Fibroblast of skin of scalp (primary cell): ENCODE data around the gene BTBD9.
"Not testable (repeated sequence)": the region's sequence is repeated elsewhere in the genome, so short reads cannot be mapped to it uniquely, and the experiment has no call there.

Source experiments
- DNase-seq: peaks from one replicate; pipeline ENCODE4 v3.0.0-alpha.2; 2013

The BTBD9 gene

DNA sequence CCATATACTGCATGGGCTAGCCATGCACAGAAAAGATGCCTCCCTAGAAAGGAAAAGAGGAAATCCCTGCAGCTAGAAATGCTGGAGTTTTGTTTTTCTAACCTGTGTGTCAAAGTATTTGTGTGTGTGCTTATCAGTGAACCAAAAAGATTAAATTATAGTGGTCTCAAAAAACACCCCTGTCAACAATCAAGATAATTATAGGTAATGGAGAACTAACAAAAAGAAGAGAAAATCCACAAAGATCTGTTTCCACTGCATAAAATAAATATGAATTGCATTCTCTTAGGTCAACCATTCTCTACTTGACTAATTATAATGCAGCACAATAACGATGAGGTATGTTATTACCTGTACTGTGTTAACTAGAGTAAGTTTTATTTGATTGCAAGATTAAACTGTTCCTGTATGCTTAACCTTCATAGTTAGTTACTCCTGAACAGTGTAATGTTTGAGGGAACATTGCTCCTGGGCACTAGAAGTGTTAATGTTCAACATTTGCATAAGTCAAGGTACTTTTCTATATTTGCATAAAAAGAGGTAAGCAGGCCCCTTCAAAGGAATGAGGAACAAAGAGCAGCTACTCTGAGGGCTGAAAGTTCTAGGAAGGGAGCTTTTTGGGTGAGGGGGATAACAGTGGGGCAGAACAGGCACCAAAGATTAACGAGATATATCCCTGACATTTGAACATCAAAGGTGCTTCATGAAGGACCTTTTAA is 212.1 kb downstream of the BTBD9 start:
- DNase-seq: no peak

GRCh38 chr6:38425788-38426488 is 213.8 kb downstream of the BTBD9 start:
- DNase-seq: not testable (repeated sequence)

DNA sequence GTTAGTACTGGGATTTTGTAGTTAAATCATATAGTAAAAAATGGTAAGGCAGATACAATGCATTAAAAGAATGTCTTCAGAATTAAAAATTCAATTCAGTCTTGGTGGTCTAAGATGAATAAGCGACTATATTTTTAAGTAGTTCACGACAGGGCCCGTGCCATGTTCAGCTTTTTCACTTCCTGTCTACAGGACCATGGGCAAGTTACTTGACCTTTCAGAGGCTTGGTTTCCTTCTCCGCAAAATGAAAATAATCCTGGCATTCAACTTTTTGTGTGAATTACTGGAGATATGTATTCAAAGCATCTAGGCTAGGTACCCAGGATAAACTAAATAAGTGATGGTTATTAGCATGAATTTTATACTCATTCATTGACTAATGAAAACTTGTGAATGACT is 216.0 kb downstream of the BTBD9 start:
- no peak for DNase-seq

GRCh38 chr6:38420207-38420606 is 219.5 kb downstream of the BTBD9 start:
- no peak for DNase-seq

GRCh38 chr6:38417521-38417920 is 222.2 kb downstream of the BTBD9 start:
- no peak for DNase-seq

GRCh38 chr6:38415231-38416005 is 224.3 kb downstream of the BTBD9 start:
- peak; percentile 22 for DNase-seq

DNA sequence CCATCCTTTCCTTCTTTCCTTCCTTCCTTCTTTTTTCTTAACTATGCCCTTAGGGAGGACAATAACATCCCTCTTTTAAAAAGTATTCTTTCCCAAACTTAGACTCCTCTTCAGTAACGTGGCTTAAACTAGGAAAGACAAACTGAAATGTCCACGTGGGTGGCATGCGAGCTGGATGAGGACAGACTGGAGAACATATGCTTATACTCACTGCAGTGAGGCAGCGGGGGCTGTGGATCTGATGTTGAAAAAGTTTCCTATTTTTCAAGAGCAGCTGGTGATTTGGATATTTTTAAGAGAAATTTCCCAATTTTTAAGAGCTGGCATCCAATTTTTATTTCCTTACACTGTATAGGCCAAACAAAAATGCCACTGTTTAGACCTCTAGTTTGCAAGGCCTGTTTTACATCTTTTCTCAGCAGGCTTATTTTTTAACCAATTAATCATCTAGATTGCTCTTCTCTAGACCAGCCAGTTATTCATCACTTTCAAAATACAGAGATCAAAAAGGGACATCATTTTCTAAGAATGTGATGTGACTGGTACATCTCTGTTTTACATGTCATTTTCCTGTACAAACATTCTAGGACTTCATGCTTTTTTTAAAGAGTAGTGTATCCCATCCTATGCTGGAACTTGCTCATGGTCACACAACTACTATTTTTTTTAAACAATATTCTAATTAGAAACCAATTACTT is 226.5 kb downstream of the BTBD9 start:
- DNase-seq: peak; percentile 45

DNA sequence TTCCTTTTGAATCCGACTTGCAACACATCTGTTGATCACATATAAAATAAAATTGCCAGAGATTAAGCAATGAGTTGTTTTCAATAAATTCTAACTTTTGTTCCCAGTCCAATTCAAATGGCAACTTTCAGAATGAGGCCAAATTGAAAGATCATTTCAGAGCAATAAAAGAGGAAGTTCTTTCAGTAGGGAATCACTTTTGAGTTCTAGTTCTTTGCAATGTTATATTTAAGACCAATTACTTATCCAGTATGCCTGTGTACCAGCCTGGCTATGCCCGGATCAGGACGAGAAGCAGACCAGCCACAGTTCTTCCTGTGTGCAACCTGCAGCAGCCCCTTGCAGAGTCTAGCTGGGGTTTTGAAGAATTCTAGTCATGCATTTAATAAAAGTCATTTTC is 232.5 kb downstream of the BTBD9 start:
- DNase-seq: no peak

DNA sequence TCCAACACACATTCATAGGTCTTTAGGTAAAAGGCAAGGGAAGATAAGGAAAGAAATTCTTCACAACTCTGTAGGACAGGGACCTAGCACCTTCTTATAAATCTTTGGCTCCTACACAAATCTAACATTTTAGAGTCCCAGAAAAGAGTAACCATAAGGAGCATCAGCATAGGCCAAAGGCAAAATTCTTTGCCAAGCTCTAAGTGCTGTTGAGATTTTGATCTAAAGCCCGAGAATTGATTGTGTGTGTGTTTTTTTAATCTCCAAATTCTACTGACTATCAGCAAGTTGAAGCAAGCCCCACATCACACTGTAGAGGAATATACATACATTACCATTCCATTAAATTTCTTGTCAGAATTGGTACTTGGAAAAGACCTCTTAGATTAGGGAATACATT is 233.6 kb downstream of the BTBD9 start:
- DNase-seq: no peak

DNA sequence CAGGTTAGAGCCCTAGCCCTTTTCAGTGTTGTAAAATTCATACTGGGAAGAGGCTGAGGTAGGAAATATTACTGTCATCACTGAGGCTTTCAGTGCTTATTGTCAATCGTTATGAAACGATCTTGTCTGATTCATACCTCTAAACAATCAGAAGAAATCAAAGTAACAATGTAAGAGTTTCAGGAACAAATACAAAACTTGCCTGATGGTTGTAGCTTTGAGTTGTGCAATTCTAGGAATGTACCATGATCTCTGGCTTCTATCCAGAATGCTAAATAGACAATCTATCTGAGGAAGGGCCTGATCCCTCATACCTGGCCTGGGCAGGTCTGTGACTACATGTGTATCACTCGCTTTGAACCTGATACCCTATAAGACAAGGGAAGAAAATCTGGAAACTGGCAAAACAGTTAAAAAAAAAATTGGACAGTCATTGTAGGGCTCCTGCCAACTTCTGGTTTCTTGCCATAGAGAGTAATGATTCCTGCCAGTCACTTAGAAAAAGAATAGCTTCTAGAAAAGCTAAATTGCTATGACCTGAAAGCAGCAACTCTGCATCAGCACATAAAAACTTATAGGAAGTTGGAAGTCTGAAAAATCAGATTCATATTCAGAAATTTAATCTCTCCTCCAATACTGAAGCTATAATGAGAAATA is 234.7 kb downstream of the BTBD9 start:
- no peak for DNase-seq

GRCh38 chr6:38404355-38404754 is 235.4 kb downstream of the BTBD9 start:
- DNase-seq: no peak

DNA sequence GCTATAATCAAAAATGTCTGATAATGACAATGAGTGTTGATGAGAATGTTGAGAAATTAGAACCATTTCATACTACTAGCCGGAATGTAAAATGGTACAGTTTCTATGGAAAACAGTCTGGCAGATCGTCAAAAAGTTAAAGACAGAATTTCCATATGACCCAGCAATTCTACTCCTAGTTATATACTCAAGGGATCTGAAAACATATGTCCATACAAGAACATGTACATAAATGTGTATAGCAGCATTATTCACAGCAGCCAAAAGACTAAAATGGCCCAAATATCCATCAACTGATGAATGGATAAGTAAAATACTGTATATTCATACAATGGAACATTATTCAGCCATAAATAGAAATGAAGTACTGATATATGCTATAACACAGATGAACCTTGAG is 236.2 kb downstream of the BTBD9 start:
- DNase-seq: no peak

DNA sequence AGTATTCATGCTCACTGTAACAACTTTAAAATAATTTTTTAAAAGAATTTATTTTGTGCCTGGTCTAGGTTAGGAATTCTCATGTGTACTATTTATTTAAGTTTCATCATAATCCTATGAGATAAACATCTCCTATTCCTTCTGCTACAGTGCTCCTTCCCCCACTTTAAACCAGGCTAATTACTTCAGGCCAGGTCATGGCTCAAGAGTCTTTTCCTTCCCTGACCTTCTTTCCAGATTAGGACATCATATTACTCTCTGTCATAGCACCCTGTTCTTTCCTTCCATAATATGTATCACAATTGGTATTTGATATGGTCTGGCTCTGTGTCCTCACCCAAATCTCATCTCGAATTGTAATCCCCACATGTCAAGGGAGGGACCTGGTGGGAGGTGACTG is 239.0 kb downstream of the BTBD9 start:
- no peak for DNase-seq

GRCh38 chr6:38400101-38400500 is 239.6 kb downstream of the BTBD9 start:
- DNase-seq: no peak

DNA sequence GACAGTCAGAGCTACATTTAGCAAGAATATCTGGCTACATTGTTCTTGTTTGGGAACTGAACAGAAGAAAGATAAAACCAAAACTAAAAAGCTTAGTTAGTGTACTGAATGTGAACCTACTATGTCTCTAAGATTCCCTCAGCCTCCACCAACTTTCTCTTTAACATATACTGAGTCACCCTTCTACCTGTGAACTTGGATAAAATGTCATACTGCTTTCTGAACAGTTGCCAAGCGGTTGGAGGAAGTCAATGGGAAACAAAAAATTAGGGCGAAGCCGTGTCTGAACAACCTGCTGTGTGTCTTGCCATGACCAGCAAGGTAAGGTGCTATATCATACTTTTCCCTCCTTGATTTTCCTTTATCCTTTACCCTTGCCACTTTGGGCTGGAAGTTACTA is 243.5 kb downstream of the BTBD9 start:
- no peak for DNase-seq

GRCh38 chr6:38393986-38394385 is 245.7 kb downstream of the BTBD9 start:
- no peak for DNase-seq

- DNase-seq: peak; percentile 85
These were observed 247.8 kb downstream of the BTBD9 start for GRCh38 chr6:38391626-38392579.

- peak; percentile 30 for DNase-seq
These were observed 248.5 kb downstream of the BTBD9 start for GRCh38 chr6:38391206-38391605.

GRCh38 chr6:38389875-38390274 is 249.9 kb downstream of the BTBD9 start:
- no peak for DNase-seq

- peak; percentile 88 for DNase-seq
These were observed 251.8 kb downstream of the BTBD9 start for GRCh38 chr6:38387971-38388370.

DNA sequence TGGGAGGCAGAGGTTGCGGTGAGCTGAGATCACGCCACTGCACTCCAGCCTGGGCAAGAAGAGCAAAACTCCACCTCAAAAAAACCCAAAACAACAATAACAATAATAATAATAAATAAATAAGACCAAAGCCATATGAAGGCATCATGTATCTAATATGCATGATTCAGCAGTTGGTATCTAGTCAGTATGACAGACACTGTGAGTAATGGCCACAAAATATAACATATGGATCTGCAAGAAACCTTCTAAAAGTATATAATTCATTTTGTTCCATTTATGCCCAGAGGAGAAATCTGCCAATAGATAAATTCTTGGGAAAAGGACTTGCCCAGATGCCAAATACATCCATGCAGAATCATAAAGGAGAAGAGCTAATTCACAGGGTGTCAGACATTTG is 252.3 kb downstream of the BTBD9 start:
- peak; percentile 23 for DNase-seq
